HepG2 (cell line): ENCODE data around the gene GPR25. TPM values are rescaled to one million over a fixed set of nuclear protein-coding genes. Genes with fewer than 3 reads are reported as not detected.

Source experiments
- CCDC6 ChIP-seq: sonication (generic); formaldehyde crosslinking; IDR thresholded peaks from 2 replicates; pipeline ENCODE4 v1.8.1; 2022; ENCODE audit warnings: mild to moderate bottlenecking, missing genetic modification reagents, moderate library complexity
- DMAP1 ChIP-seq: IDR thresholded peaks from 2 replicates; pipeline ENCODE4 v1.6.1; 2016
- ERF ChIP-seq: IDR thresholded peaks from 2 replicates; pipeline ENCODE4 v1.6.1; 2018; ENCODE audit warnings: missing biosample characterization, missing genetic modification reagents
- FOXC1 ChIP-seq: sonication (generic); formaldehyde crosslinking; IDR thresholded peaks from 2 replicates; pipeline ENCODE4 v1.8.0; 2022; ENCODE audit warnings: mild to moderate bottlenecking, missing genetic modification reagents, borderline replicate concordance
- GATAD2A ChIP-seq: IDR thresholded peaks from 2 replicates; pipeline ENCODE4 v1.6.1; 2016
- GZF1 ChIP-seq: sonication (generic); formaldehyde crosslinking; IDR thresholded peaks from 2 replicates; pipeline ENCODE4 v1.5.1; 2020; ENCODE audit warnings: mild to moderate bottlenecking, missing genetic modification reagents
- MATR3 ChIP-seq: sonication (generic); formaldehyde crosslinking; IDR thresholded peaks from 2 replicates; pipeline ENCODE4 v1.4.0; 2020; ENCODE audit warnings: missing genetic modification reagents
- MLXIP ChIP-seq: sonication (generic); formaldehyde crosslinking; IDR thresholded peaks from 2 replicates; pipeline ENCODE4 v1.9.0; 2021; ENCODE audit warnings: missing genetic modification reagents, borderline replicate concordance
- SIX1 ChIP-seq: sonication (generic); formaldehyde crosslinking; IDR thresholded peaks from 2 replicates; pipeline ENCODE4 v1.4.0; 2020; ENCODE audit warnings: missing genetic modification reagents, borderline replicate concordance
- SNAI1 ChIP-seq: sonication (generic); formaldehyde crosslinking; IDR thresholded peaks from 2 replicates; pipeline ENCODE4 v1.5.0; 2020; ENCODE audit warnings: mild to moderate bottlenecking, missing genetic modification reagents, borderline replicate concordance
- ZNF101 ChIP-seq: sonication (generic); formaldehyde crosslinking; IDR thresholded peaks from 2 replicates; pipeline ENCODE4 v1.4.0; 2020; ENCODE audit warnings: mild to moderate bottlenecking, low read depth, missing genetic modification reagents, borderline replicate concordance
- ZNF160 ChIP-seq: sonication (generic); formaldehyde crosslinking; IDR thresholded peaks from 2 replicates; pipeline ENCODE4 v1.8.0; 2022; ENCODE audit warnings: mild to moderate bottlenecking, inconsistent platforms, missing genetic modification reagents
- ZNF263 ChIP-seq: sonication (generic); formaldehyde crosslinking; IDR thresholded peaks from 2 replicates; pipeline ENCODE4 v1.4.0; 2020; ENCODE audit warnings: missing genetic modification reagents
- ZNF331 ChIP-seq: sonication (generic); formaldehyde crosslinking; IDR thresholded peaks from 2 replicates; pipeline ENCODE4 v1.4.0; 2020; ENCODE audit warnings: missing genetic modification reagents
- ZNF343 ChIP-seq: sonication (generic); formaldehyde crosslinking; IDR thresholded peaks from 2 replicates; pipeline ENCODE4 v1.4.0; 2020; ENCODE audit warnings: mild to moderate bottlenecking, missing genetic modification reagents
- ZNF382 ChIP-seq: sonication (generic); formaldehyde crosslinking; IDR thresholded peaks from 2 replicates; pipeline ENCODE4 v1.5.0; 2020; ENCODE audit warnings: missing genetic modification reagents, mild to moderate bottlenecking, borderline replicate concordance
- ZNF503 ChIP-seq: sonication (generic); formaldehyde crosslinking; IDR thresholded peaks from 2 replicates; pipeline ENCODE4 v1.4.0; 2020; ENCODE audit warnings: missing genetic modification reagents
- ZNF510 ChIP-seq: sonication (generic); formaldehyde crosslinking; IDR thresholded peaks from 2 replicates; pipeline ENCODE4 v1.4.0; 2020; ENCODE audit warnings: low read depth, mild to moderate bottlenecking, missing genetic modification reagents
- ZNF546 ChIP-seq: sonication (generic); formaldehyde crosslinking; conservative IDR thresholded peaks from 2 replicates; pipeline ENCODE4 v1.8.1; 2023; ENCODE audit warnings: mild to moderate bottlenecking, missing genetic modification reagents
- ZNF691 ChIP-seq: sonication (generic); formaldehyde crosslinking; IDR thresholded peaks from 2 replicates; pipeline ENCODE4 v1.4.0; 2020; ENCODE audit warnings: missing genetic modification reagents, low read depth, mild to moderate bottlenecking, borderline replicate concordance
- ZNF709 ChIP-seq: sonication (generic); formaldehyde crosslinking; IDR thresholded peaks from 2 replicates; pipeline ENCODE4 v1.5.0; 2020; ENCODE audit warnings: mild to moderate bottlenecking, missing genetic modification reagents
- ZNF740 ChIP-seq: sonication (generic); formaldehyde crosslinking; IDR thresholded peaks from 2 replicates; pipeline ENCODE4 v1.4.0; 2020; ENCODE audit warnings: missing genetic modification reagents
- ZNF841 ChIP-seq: sonication (generic); formaldehyde crosslinking; IDR thresholded peaks from 2 replicates; pipeline ENCODE4 v1.8.1; 2023; ENCODE audit warnings: missing genetic modification reagents, borderline replicate concordance
- polyA plus RNA-seq, 8 experiments: library from polyadenylated mRNA; depleted of rRNA in 3 of 8; stranded (reverse) in 7 of 8; unstranded in 1 of 8; fragments of >200 nt; fragmentation: Illumina TruSeq in 4 of 8; extraction: Trizol in 4 of 8; gene quantifications; 2 replicates each; pipeline versions ENCODE4 v1.2.1 to v1.2.3, GENCODE V29; 2011 to 2016; ENCODE audit warnings: low read depth in 4 of 8, missing spikeins in 1 of 8, mixed read lengths in 1 of 8; ENCODE audit not compliant: insufficient read depth in 1 of 8
- total RNA-seq, 5 experiments: library from RNA; depleted of rRNA; stranded (reverse); fragments of >200 nt; fragmentation: Illumina TruSeq; extraction: Trizol; gene quantifications; 2 replicates each; pipeline ENCODE4 v1.2.3, GENCODE V29; 2016; ENCODE audit warnings: low read depth in 1 of 5

The GPR25 gene
- total and polyA plus RNA-seq, 2 of the 13 experiments (the other 11 are each of a cell fraction or from before 2014, with no cell fraction given) = not detected

- TF ChIP-seq MLXIP (CRISPR knock-in tag) (no peak), CCDC6 (CRISPR knock-in tag) (0 out of 2 replicates have a peak, but pooled peaks have one; percentile 24), SNAI1 (CRISPR knock-in tag) (no peak), ZNF382 (CRISPR knock-in tag) (no peak), ZNF841 (CRISPR knock-in tag) (no peak), GZF1 (no peak), ZNF263 (CRISPR knock-in tag) (peak; percentile 74), ZNF740 (CRISPR knock-in tag) (no peak), GATAD2A (CRISPR knock-in tag) (no peak), ERF (CRISPR knock-in tag) (no peak), ZNF101 (CRISPR knock-in tag) (no peak), FOXC1 (CRISPR knock-in tag) (no peak), ZNF331 (CRISPR knock-in tag) (no peak), ZNF510 (CRISPR knock-in tag) (no peak), ZNF343 (no peak), ZNF691 (no peak), ZNF709 (no peak), ZNF503 (CRISPR knock-in tag) (no peak), MATR3 (CRISPR knock-in tag) (no peak), ZNF546 (no peak), SIX1 (CRISPR knock-in tag) (no peak), DMAP1 (CRISPR knock-in tag) (no peak), ZNF160 (CRISPR knock-in tag) (no peak)
Observed at GRCh38 chr1:200893411-200893901, 20.7 kb downstream of the GPR25 start (continued).
